Colonic mucosa (tissue), 4 donors: ENCODE measurements around the gene PNPLA5. TPM values are rescaled to one million over a fixed set of nuclear protein-coding genes. Genes with fewer than 3 reads are reported as not detected.

Experiments
- DNase-seq: peaks from one replicate; pipeline ENCODE4 v3.0.0-alpha.2; 2020
- H3K27ac ChIP-seq: fragments of 200-600 bp; one replicate; pipeline ENCODE4 v1.8.0; 2021
- H3K27me3 ChIP-seq: fragments of 200-600 bp; one replicate; pipeline ENCODE4 v1.8.0; 2021
- H3K36me3 ChIP-seq: fragments of 200-600 bp; one replicate; pipeline ENCODE4 v1.8.0; 2021
- H3K4me1 ChIP-seq: fragments of 200-600 bp; one replicate; pipeline ENCODE4 v1.8.0; 2021; ENCODE audit warnings: mild to moderate bottlenecking
- H3K4me3 ChIP-seq: fragments of 200-600 bp; one replicate; pipeline ENCODE4 v1.8.0; 2021
- H3K9ac ChIP-seq, 2 donors: one replicate each; pipeline ENCODE4 v1.7.0; 2013; ENCODE audit warnings: control low read depth in 2 of 2, low read depth in 2 of 2, low read length in 2 of 2
- H3K9me3 ChIP-seq: fragments of 200-600 bp; one replicate; pipeline ENCODE4 v1.8.0; 2021
- CTCF ChIP-seq: fragments of 200-600 bp; IDR thresholded peaks from one replicate; pipeline ENCODE4 v1.8.0; 2022; ENCODE audit warnings: antibody characterized with exemption, mild to moderate bottlenecking
- intact Hi-C: fragments of 100-400 bp; cut with DNase I; formaldehyde crosslinking; loops from one replicate; pipeline ENCODE4 v1.14.1; 2022
- total RNA-seq, 2 donors: library from RNA; stranded (reverse); fragmentation: NEBNext Ultra II Directional in 1 of 2; extraction: Animal tissue kit (Norgen Biotek cat#: 25700) in 1 of 2; gene quantifications; one replicate each; pipeline ENCODE4 v1.2.1, GENCODE V29; 2021
- donor health status: healthy.
- donor health status: DM: no; HTN: no; CAD: no.
- donor health status: DM: no; HTN: no; CAD: no.

PNPLA5 gene
- total RNA-seq, 2 donors from 2014 or later = not detected

GRCh38 chr22:43901976-43902643 is 10.3 kb upstream of the PNPLA5 start:
- no peaks in the 10 kb centered on the region for H3K27me3 ChIP-seq
- intact Hi-C loops = loop anchor here (10.0 kb wide), 1 partner anchor 57 kb away; no protein-coding TSS in a partner anchor

GRCh38 chr22:43900206-43900605 is 8.4 kb upstream of the PNPLA5 start:
- intact Hi-C loops = loop anchor here (10.0 kb wide), 1 partner anchor 55 kb away; no protein-coding TSS in a partner anchor
- Histone ChIP-seq H3K27ac (no peak overlapping the region), H3K4me3 (no peak overlapping the region), H3K9ac (no peak overlapping the region), H3K9me3 (no peaks in the 10 kb centered on the region), H3K4me1 (no peaks in the 10 kb centered on the region), H3K36me3 (no peaks in the 10 kb centered on the region), H3K27me3 (no peaks in the 10 kb centered on the region)
- DNase-seq = no peak
- TF ChIP-seq CTCF = no peak

More at GRCh38 chr22:43901976-43902643, 10.3 kb upstream of the PNPLA5 start:
- no peaks in the 10 kb centered on the region for H3K36me3 ChIP-seq
- DNase-seq = no peak
- H3K4me1 ChIP-seq = no peaks in the 10 kb centered on the region
- no peak overlapping the region for H3K9ac ChIP-seq
- H3K27ac ChIP-seq = no peak overlapping the region
- no peak overlapping the region for H3K4me3 ChIP-seq
- H3K9me3 ChIP-seq = no peaks in the 10 kb centered on the region
- no peak for TF ChIP-seq CTCF

DNA sequence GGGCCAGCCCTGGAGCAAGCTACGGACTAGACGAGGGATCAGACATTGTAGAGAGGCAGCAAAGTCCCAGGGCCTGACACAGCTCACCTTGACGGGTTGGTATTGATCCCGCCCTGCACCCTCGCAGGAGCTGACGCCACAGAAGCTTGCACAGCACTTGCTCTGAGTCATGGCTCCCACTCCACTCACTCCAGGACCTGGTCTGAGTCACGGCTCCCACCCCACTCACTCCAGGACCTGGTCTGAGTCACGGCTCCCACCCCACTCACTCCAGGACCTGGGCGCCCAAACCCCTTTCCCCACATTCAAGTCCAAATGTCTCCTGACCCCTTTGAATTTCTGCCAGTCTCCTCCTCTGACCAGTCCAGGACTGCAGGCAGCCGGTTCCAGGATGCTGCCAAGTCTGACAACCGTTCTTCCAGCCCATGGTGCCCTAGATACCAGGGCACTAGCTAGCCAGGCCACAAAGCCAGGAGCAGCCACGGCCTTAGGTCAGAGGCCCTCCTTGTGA is 6.0 kb upstream of the PNPLA5 start:
- intact Hi-C loops = no loop called here
- H3K27me3 ChIP-seq = no peaks in the 10 kb centered on the region

DNA sequence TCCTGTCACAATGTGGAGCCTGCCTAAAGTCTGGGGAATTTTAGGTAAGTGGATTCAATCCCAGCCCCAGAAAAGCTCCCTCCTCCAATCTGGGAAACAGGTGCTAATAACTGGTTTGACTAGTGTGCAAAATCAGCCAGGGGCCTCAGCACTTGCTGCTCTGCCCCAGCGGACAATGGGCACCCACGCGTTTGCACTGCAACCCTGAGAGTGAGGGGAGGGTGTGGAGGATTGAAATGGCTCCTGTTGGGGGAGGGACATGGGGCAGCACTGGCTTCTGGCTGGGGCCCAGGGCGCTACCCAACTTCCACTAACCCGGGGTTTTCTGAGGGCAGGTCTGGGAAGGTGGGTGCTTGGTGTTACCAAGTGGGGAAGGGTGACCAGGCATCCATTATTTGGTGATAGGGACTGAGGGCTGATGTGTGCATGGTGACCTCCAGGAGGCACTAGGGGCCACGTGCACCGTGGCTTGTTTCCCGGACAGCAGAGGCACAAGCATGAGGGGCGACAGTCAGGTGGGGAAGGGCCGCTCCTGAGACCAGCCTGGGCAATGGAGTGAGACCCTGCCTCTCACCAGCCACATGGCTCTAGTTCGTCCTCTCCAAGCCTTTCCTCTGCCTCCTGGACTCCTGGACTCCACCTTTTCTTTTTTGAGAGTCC is 4.3 kb upstream of the PNPLA5 start:
- intact Hi-C loops = no loop called here
- DNase-seq = no peak
- Histone ChIP-seq H3K36me3 (no peaks in the 10 kb centered on the region), H3K4me3 (no peak overlapping the region), H3K27me3 (peaks cover 10% of the 10 kb centered on the region), H3K9me3 (no peaks in the 10 kb centered on the region), H3K9ac (no peak overlapping the region), H3K27ac (no peak overlapping the region), H3K4me1 (no peaks in the 10 kb centered on the region)
- no peak for TF ChIP-seq CTCF

More for the DNA sequence above, 6.0 kb upstream of the PNPLA5 start:
- Histone ChIP-seq H3K4me1 (no peaks in the 10 kb centered on the region), H3K9ac (no peak overlapping the region), H3K4me3 (no peak overlapping the region), H3K36me3 (no peaks in the 10 kb centered on the region), H3K9me3 (no peaks in the 10 kb centered on the region), H3K27ac (no peak overlapping the region)
- no peak for DNase-seq
- TF ChIP-seq CTCF = no peak

- DNase-seq = no peak
- H3K36me3 ChIP-seq = no peaks in the 10 kb centered on the region
- H3K4me1 ChIP-seq = no peaks in the 10 kb centered on the region
- no peak overlapping the region for H3K9ac ChIP-seq
- no peak overlapping the region for H3K4me3 ChIP-seq
- no peak overlapping the region for H3K27ac ChIP-seq
- no peaks in the 10 kb centered on the region for H3K9me3 ChIP-seq
- intact Hi-C loops = no loop called here
- H3K27me3 ChIP-seq = peaks cover 16% of the 10 kb centered on the region
- no peak for TF ChIP-seq CTCF
These were observed 2.3 kb upstream of the PNPLA5 start for GRCh38 chr22:43894122-43894521.
